Bone marrow (tissue), 2 donors: ENCODE data around the gene PAQR5.
"Not testable (repeated sequence)": the region's sequence is repeated elsewhere in the genome, so short reads cannot be mapped to it uniquely, and the experiment has no call there.

Experiments used
- DNase-seq, 2 donors: peaks; one replicate each; lab custom pipeline; 2025; lab: John Stamatoyannopoulos, UW

The PAQR5 gene

GRCh38 chr15:69316291-69316690 is 17.6 kb downstream of the PAQR5 start:
- no peak for DNase-seq

GRCh38 chr15:69317392-69317841 is 18.7 kb downstream of the PAQR5 start:
- DNase-seq = no peak

GRCh38 chr15:69318033-69318432 is 19.3 kb downstream of the PAQR5 start:
- no peak for DNase-seq

- DNase-seq = no peak
These were observed 21.0 kb downstream of the PAQR5 start for GRCh38 chr15:69319384-69320375.

- DNase-seq = no peak
These were observed 22.4 kb downstream of the PAQR5 start for GRCh38 chr15:69320977-69321554.

- DNase-seq = no peak
These were observed 25.2 kb downstream of the PAQR5 start for GRCh38 chr15:69323893-69324430.

- DNase-seq = no peak
These were observed 25.9 kb downstream of the PAQR5 start for GRCh38 chr15:69324565-69324964.

GRCh38 chr15:69325456-69325971 is 26.8 kb downstream of the PAQR5 start:
- DNase-seq = no peak

- DNase-seq = no peak
These were observed 29.4 kb downstream of the PAQR5 start for GRCh38 chr15:69328080-69328479.

GRCh38 chr15:69328739-69329138 is 30.0 kb downstream of the PAQR5 start:
- no peak for DNase-seq

GRCh38 chr15:69337138-69337537 is 38.4 kb downstream of the PAQR5 start:
- DNase-seq = no peak

GRCh38 chr15:69338535-69339213 is 40.0 kb downstream of the PAQR5 start:
- no peak for DNase-seq

GRCh38 chr15:69339214-69339543 is 40.5 kb downstream of the PAQR5 start:
- DNase-seq = not testable (repeated sequence)

- peak in 1 of 2 donors; percentile 5 for DNase-seq
These were observed 41.7 kb downstream of the PAQR5 start for GRCh38 chr15:69340243-69340900.

GRCh38 chr15:69341356-69341755 is 42.6 kb downstream of the PAQR5 start:
- no peak for DNase-seq

GRCh38 chr15:69342460-69343076 is 43.9 kb downstream of the PAQR5 start:
- DNase-seq = no peak

GRCh38 chr15:69343133-69343532 is 44.4 kb downstream of the PAQR5 start:
- DNase-seq = no peak

GRCh38 chr15:69344238-69344637 is 45.5 kb downstream of the PAQR5 start:
- no peak for DNase-seq

GRCh38 chr15:69346112-69346511 is 47.4 kb downstream of the PAQR5 start:
- DNase-seq = no peak

GRCh38 chr15:69351333-69351732 is 52.6 kb downstream of the PAQR5 start:
- no peak for DNase-seq

GRCh38 chr15:69351884-69352283 is 53.2 kb downstream of the PAQR5 start:
- no peak for DNase-seq
